Fibroblast of skin of left quadriceps (primary cell): ENCODE measurements around the gene SNTA1.
"Not testable (repeated sequence)": the region's sequence is repeated elsewhere in the genome, so short reads cannot be mapped to it uniquely, and the experiment has no call there.

Experiments used
- DNase-seq, 2 experiments: peaks; one replicate each; pipeline ENCODE4 v3.0.0-alpha.2; 2013; ENCODE audit warnings: low read depth in 2 of 2

The SNTA1 gene

DNA sequence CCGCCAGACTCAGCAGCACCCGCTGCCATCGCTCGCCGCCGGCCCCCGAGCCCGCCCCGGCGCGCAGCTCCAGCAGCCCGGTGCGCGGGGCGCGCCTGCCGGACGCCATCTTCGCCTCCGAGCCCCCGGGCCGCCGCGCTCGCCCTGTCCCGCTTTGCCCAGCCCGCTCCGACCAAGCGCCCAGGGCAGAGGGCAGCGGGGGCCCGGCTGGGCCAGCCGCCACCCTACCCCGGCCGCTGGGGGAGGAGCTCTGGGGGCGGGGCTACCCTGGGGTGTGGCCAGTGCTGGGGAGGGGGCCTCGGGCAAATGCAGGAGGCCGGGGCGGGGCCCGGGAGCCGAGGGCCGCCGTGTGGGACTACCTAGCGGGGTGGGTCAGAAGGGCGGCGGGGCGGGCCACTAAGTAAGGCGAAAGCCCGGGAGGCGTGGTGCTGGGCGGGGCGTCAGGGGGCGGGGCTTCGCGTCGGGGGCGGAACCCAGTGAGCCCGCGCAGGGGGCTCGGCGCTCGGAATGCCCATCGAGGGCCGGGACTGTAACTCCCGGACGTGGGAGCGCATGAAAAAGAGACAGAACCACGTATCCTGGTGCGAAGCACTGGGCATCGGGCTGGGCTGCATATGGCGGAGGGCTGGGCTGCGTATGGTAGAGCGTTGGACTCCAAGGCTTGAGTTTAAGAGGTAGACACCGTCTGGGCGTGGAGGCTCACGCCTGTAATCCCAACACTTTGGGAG lies at the start of gene SNTA1:
TSS of gene SNTA1 (minus strand) at position 252 of the 728 bp plus-strand sequence. CDS start at position 109, 143 bp downstream.
- DNase-seq, result peak; percentile 33 to 34

DNA sequence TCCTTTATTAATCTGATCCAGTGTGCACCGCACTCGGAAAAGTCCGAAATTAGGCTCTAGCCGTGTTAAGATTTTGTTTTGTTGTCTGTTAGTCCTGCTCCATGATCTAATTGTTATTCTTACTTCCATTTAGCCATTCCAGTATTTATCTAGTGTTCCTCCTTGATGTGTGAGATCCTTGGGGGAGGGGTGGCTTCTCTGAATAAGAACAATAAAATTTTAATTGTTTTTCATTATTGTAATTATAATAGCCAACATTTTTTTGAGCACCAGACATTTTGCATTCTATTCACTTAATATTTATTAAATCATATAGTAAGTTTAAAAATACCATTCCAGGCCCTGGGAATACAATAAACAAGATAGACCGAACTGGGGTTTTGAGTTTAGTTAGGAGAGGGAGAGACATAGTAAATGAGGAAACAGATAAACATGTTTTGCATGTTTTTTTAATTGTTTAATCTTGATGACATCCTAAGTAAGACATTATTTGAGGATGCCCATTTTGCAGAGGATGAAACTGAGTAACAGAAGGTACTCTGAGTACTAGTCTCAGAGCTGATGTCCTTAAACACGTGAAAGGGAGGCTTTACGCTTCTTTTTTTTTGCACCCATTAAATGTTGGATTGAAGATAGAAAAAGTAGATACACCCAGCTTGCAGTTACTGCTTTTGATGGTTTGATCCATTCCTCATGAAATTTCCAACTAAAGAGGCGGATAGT lies 47.5 kb upstream of the SNTA1 start:
- DNase-seq, result no peak

DNA sequence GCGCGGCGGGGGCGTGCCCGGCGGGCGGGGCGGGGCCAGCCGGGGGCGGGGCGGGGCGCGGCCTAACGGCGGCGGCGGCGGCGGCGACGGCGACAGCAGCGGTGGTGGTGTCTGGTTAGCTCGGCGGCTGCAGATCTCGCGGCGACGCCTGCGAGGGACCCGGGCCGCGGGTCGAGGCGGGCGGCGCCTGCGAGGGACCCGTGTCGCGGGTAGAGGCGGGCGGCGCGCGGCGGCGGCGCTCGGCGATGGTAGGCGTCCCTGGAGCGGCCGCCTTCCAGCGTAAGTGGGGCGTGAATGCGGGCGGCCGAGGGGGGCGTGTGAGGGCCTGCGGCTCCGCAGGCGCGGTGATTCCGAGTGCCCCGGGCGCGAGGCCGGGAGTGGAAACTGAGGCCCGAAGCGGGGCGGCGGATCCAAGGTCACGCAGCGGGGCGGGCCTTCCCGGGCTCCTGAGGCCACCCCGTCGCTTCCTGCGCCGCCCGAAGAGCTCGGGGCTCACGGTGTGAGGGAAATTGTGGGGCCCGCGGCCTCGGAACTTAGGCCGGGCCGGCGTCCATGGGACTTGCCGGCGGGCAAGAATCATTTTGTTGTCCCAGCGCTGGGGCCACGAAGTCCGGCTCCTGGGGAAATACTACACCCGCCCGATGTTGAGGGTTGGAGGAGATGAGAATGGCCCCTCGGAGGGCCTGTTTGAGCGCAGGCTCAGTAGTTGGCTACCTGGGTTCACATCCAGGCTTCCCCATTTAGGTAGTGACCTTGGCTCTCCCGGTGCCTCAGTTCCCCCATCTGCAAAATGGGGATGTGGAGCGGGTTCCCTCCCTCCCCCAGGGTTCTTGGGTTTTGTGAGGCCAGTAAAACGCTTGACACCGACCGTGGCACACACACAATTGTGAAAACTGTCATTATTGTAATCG lies 46.7 kb upstream of the SNTA1 start, which contains the start of gene CBFA2T2:
TSS of gene CBFA2T2 (plus strand) at position 74 of the 911 bp plus-strand sequence. CDS start at position 246, 172 bp downstream.
- peak; percentile 30 to 33 for DNase-seq

DNA sequence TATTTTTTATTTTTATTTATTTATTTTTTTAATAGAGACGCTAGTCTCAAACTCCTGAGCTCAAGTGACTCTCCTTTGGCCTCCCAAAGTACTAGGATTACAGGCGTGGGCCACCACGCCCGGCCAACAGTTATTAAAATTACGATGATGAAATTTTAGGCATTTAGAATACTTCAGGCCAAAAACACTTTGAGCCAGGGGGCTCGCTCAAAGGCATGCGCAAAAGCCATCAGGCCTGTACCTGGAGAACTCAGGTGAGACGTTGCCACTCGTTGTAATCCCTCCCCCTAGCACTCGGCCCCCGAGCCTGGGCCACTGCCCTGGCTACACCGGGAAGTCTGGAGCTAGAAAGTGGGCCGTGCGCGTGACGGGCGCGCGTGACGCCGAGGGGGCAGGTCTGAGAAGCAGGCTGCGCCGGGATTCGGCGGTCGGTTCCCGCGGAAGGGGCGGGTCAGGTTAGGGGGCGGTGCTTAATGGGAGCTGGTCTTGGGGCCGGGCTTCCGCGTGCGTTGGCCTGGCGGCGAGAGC lies 46.0 kb upstream of the SNTA1 start:
- DNase-seq, result peak; percentile 91 to 92

GRCh38 chr20:33488661-33489494 lies 45.3 kb upstream of the SNTA1 start:
- not testable (repeated sequence) for DNase-seq

GRCh38 chr20:33488201-33488600 lies 44.6 kb upstream of the SNTA1 start:
- DNase-seq, result no peak

- not testable (repeated sequence) for DNase-seq
These were observed 39.6 kb upstream of the SNTA1 start for GRCh38 chr20:33483186-33483585.

- no peak for DNase-seq
These were observed 39.0 kb upstream of the SNTA1 start for GRCh38 chr20:33482581-33482980.

- no peak for DNase-seq
These were observed 37.9 kb upstream of the SNTA1 start for GRCh38 chr20:33481431-33481941.

- DNase-seq, result no peak
These were observed 36.5 kb upstream of the SNTA1 start for GRCh38 chr20:33480048-33480447.

DNA sequence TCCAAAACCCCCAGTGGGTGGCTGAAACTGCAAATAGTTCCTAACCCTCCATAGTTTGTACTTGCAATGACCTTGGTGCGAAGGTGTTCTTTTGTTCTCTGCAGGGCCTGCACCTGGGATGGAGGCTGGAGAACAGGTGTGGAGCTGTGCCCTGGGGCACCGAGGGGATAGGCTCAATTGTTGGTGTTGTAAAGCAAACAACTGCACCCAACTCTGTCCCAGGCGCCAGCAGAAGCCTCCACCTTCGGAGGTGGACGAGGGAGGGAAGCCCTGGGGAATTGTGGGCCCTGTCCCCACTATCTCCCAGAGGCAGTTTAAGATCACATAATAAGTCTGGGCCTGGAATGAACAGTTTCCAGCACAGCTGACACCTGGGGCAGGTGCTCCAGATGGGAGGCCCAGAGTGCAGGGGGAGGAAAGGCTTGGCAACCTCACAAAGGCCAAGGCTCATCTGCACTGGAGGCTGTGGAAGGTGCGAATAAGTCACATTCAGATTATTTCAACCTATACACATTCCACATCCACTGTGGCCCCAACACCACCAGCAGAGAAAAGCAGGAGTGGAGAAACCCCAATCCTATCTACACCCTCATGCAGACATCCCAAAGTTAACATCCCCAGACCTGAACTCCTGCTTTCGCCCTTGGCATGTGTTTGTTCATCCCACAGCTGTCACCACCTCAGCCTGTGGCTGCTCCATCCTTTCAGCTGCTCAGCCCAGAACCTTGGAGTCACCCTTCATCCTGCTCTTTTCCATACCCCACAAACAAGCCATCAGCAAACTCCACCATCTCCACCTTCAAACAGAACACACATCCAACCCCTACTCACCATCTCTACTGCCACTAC lies 34.0 kb upstream of the SNTA1 start:
- no peak for DNase-seq

DNA sequence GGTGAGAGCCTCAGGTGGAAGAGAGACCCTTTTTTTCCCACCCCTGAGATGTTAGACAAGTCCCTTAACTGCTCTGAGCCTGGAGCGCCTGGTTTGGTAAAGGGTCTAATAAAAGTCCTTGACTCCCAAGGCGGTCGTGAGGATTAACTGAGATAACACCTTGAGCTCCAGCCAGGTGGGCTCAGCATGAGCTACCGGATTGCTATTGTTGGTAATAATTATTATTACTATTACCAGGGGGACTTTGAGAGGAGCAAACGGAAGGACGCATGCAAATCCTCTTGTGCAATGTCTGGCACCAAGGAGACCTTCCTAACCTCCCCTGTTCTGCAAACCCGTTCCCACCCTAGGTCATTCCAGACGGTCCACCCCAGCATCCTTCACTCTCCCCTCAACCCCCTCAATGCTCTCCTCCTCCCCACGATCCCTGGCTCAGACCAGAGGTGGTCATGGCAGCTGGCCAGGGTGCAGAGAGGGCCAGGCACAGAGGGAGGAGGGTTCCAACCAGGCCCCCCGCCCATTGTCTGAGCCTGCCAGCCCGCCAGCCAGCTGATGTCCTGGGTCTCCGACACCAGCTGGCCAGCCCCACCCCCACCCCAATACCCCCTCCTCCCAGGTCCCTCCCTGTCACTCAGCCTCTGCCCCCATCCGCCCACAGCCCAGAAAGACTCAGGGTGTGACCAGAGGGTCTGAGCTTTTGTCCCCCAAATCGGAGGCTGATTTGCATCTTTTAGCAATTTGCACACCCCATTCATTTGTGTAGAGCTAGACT lies 32.0 kb upstream of the SNTA1 start:
- DNase-seq, result no peak

GRCh38 chr20:33474963-33475362 lies 31.4 kb upstream of the SNTA1 start:
- DNase-seq, result no peak

DNA sequence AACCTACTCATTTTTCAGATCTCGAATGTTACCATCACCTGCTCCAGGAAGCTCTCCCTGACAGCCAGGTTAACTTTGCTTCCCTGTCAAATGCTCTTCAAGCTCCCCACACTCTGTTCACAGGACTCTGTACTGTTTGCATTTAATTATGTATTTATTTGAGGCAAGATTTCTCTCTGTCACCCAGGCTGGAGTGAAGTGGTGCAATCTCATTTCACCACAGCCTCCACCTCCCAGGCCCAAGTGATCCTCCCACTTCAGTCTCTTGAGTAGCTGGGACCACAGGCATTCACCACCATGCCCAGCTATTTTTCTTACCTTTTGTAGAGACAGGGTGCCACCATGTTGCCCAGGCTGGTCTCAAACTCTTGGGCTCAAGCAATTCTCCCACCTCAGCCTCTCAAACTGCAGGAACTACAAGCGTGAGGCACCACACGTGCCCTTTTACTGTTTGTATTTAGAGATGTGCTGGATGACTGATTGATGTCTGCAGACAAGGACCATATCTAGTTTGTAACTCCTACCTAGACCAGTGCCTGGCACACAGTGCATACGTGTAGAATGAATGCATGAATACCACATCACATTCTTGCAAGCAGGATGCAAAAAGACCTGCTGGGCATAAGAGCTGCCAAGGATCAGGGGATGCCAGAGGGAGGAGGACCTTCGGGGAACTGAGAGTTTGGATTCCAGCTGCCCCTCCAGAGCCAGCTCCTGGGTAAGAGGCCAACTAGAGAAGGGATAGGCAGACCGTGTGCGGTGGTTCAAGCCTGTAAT lies 30.7 kb upstream of the SNTA1 start:
- no peak for DNase-seq

- DNase-seq, result no peak
These were observed 29.4 kb upstream of the SNTA1 start for GRCh38 chr20:33472868-33473435.

GRCh38 chr20:33470866-33471265 lies 27.3 kb upstream of the SNTA1 start:
- no peak for DNase-seq

DNA sequence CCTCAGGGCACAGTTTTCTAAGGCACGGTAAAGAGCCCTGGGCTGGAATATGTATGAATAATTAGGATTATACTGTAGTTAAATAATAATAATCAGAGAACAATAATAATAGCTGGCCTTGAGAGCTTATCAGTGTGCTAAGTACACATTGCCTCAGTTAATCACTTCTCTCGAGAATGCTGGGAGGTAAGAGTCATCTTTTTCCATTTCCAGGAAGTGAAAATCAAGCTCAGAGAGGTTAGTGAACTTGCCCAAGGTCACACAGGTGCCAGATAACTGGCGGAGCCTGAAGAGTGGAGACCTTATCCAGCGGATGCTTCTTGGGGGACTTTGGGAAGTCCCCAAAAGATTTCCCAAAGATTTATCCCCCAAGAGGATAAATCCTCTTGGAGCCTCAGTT lies 26.9 kb upstream of the SNTA1 start:
- no peak for DNase-seq

DNA sequence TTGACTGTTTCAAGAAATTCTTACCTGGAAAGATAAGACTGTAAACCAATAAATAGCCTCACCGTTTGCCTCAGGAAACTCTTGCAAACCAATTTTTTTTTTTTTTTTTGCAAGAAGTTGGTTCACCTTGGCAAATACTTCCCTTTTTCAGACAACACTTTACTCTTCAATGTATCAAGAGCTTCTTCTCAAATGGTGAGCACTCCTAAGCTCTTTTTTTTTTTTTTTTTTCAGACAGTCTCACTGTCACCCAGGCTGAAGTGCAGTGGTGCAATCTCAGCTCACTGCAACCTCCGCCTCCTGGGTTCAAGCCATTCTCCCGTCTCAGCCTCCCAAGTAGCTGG lies 22.7 kb upstream of the SNTA1 start:
- no peak for DNase-seq
